WTC11 (cell line): ENCODE data around the gene SLC66A2. TPM values are rescaled to one million over a fixed set of nuclear protein-coding genes. Genes with fewer than 3 reads are reported as not detected.

Source experiments
- ATAC-seq: fragments of 200-7000 bp; cut with Tn5 transposase; 2 replicates; pipeline ENCODE4 v1.10.0; 2021; ENCODE audit warnings: mild to moderate bottlenecking, moderate library complexity
- CTCF ChIA-PET: fragments of 300-600 bp; sonication (Branson Sonifier 250); formaldehyde crosslinking; loops from one replicate; lab custom pipeline; 2021; ENCODE audit warnings: antibody characterized with exemption; lab: Charles Lee
- POLR2A ChIA-PET: fragments of 350-600 bp; sonication (Branson Sonifier 250); formaldehyde crosslinking; loops from one replicate; lab custom pipeline; 2021; ENCODE audit warnings: antibody characterized with exemption; lab: Charles Lee
- DNase-seq: peaks from one replicate; pipeline ENCODE4 v3.0.0; 2021; ENCODE audit warnings: low spot score
- H3K27ac Mint-ChIP-seq: 2 replicates; pipeline ENCODE4 v1.8.0; 2021; ENCODE audit warnings: mixed read lengths
- H3K27me3 Mint-ChIP-seq: 2 replicates; pipeline ENCODE4 v1.8.0; 2021; ENCODE audit warnings: low read depth, mild to moderate bottlenecking, moderate library complexity, mixed read lengths
- H3K36me3 Mint-ChIP-seq: 2 replicates; pipeline ENCODE4 v1.8.0; 2021; ENCODE audit warnings: mixed read lengths
- H3K4me1 Mint-ChIP-seq: 2 replicates; pipeline ENCODE4 v1.8.0; 2022; ENCODE audit warnings: mixed read lengths
- H3K4me3 Mint-ChIP-seq: 2 replicates; pipeline ENCODE4 v1.8.0; 2021; ENCODE audit warnings: mild to moderate bottlenecking, moderate library complexity, mixed read lengths
- H3K9me3 Mint-ChIP-seq: 2 replicates; pipeline ENCODE4 v1.8.0; 2021; ENCODE audit warnings: mixed read lengths
- AR ChIP-seq: fragments of 250-450 bp; sonication (Bioruptor Pico); IDR thresholded peaks from 2 replicates; pipeline ENCODE4 v1.9.0; 2021; ENCODE audit warnings: mild to moderate bottlenecking
- ATF3 ChIP-seq: sonication (generic); formaldehyde crosslinking; conservative IDR thresholded peaks from 2 replicates; pipeline ENCODE4 v1.8.1; 2022; ENCODE audit warnings: mild to moderate bottlenecking, missing genetic modification reagents
- CBFB ChIP-seq: sonication (generic); formaldehyde crosslinking; IDR thresholded peaks from 2 replicates; pipeline ENCODE4 v1.8.1; 2022; ENCODE audit warnings: mild to moderate bottlenecking, low read depth, missing genetic modification reagents
- CTCF ChIP-seq: fragments of 200-600 bp; IDR thresholded peaks from 2 replicates; pipeline ENCODE4 v1.8.0; 2022; ENCODE audit warnings: antibody characterized with exemption
- E2F5 ChIP-seq: sonication (generic); formaldehyde crosslinking; IDR thresholded peaks from 2 replicates; pipeline ENCODE4 v1.8.1; 2022; ENCODE audit warnings: mild to moderate bottlenecking, moderate library complexity, missing genetic modification reagents
- EMX1 ChIP-seq: fragments of 250-450 bp; sonication (Bioruptor Pico); IDR thresholded peaks from 2 replicates; pipeline ENCODE4 v1.8.0; 2021; ENCODE audit warnings: mild to moderate bottlenecking
- ERG ChIP-seq: fragments of 250-450 bp; sonication (Bioruptor Pico); IDR thresholded peaks from 2 replicates; pipeline ENCODE4 v1.8.0; 2021; ENCODE audit warnings: mild to moderate bottlenecking
- FOXJ3 ChIP-seq: sonication (generic); formaldehyde crosslinking; IDR thresholded peaks from 2 replicates; pipeline ENCODE4 v1.9.0; 2021; ENCODE audit warnings: missing genetic modification reagents, mild to moderate bottlenecking, borderline replicate concordance
- GABPB1 ChIP-seq: sonication (generic); formaldehyde crosslinking; IDR thresholded peaks from 2 replicates; pipeline ENCODE4 v1.8.1; 2023; ENCODE audit warnings: mild to moderate bottlenecking, missing genetic modification reagents
- GRHL2 ChIP-seq: fragments of 250-450 bp; sonication (Bioruptor Pico); IDR thresholded peaks from 2 replicates; pipeline ENCODE4 v1.8.0; 2022; ENCODE audit warnings: mild to moderate bottlenecking, moderate library complexity; ENCODE audit not compliant: insufficient replicate concordance, severe bottlenecking
- MLX ChIP-seq: sonication (generic); formaldehyde crosslinking; IDR thresholded peaks from 2 replicates; pipeline ENCODE4 v1.8.1; 2023; ENCODE audit warnings: mild to moderate bottlenecking, missing genetic modification reagents, moderate library complexity
- MXD4 ChIP-seq: fragments of 250-450 bp; sonication (Bioruptor Pico); IDR thresholded peaks from 2 replicates; pipeline ENCODE4 v1.8.0; 2021; ENCODE audit warnings: mild to moderate bottlenecking, moderate library complexity, borderline replicate concordance
- NFYB ChIP-seq: sonication (generic); formaldehyde crosslinking; conservative IDR thresholded peaks from 2 replicates; pipeline ENCODE4 v1.8.0; 2022; ENCODE audit warnings: low read depth, missing genetic modification reagents
- PREB ChIP-seq: sonication (generic); formaldehyde crosslinking; IDR thresholded peaks from 2 replicates; pipeline ENCODE4 v1.8.1; 2022; ENCODE audit warnings: mild to moderate bottlenecking, missing genetic modification reagents, moderate library complexity, borderline replicate concordance
- RORB ChIP-seq: fragments of 250-450 bp; sonication (Bioruptor Pico); IDR thresholded peaks from 2 replicates; pipeline ENCODE4 v1.9.0; 2021; ENCODE audit warnings: mild to moderate bottlenecking
- SMAD4 ChIP-seq: sonication (generic); formaldehyde crosslinking; IDR thresholded peaks from 2 replicates; pipeline ENCODE4 v1.8.0; 2022; ENCODE audit warnings: mild to moderate bottlenecking, missing genetic modification reagents
- STAT6 ChIP-seq: sonication (generic); formaldehyde crosslinking; conservative IDR thresholded peaks from 2 replicates; pipeline ENCODE4 v1.8.1; 2023; ENCODE audit warnings: mild to moderate bottlenecking, low read depth, missing genetic modification reagents, moderate library complexity
- TP53 ChIP-seq: sonication (generic); formaldehyde crosslinking; IDR thresholded peaks from 2 replicates; pipeline ENCODE4 v1.8.1; 2023; ENCODE audit warnings: mild to moderate bottlenecking, missing genetic modification reagents
- ZBTB21 ChIP-seq: sonication (generic); formaldehyde crosslinking; IDR thresholded peaks from 2 replicates; pipeline ENCODE4 v1.8.1; 2023; ENCODE audit warnings: mild to moderate bottlenecking, missing genetic modification reagents, borderline replicate concordance
- ZNF121 ChIP-seq: sonication (generic); formaldehyde crosslinking; IDR thresholded peaks from 2 replicates; pipeline ENCODE4 v1.8.0; 2023; ENCODE audit warnings: missing genetic modification reagents
- total RNA-seq: library from RNA; stranded (reverse); gene quantifications from 3 replicates; pipeline ENCODE4 v1.2.3, GENCODE V29; 2021

SLC66A2 gene
- total RNA-seq, 1 experiment from 2014 or later, result 20.9 TPM

GRCh38 chr18:79917169-79917852 is 34.1 kb downstream of the SLC66A2 start:
- ATAC-seq (no peak), DNase-seq (no peak)
- Mint-ChIP-seq H3K9me3 (no peaks in the 10 kb centered on the region), H3K4me3 (no peak overlapping the region), H3K27ac (no peak overlapping the region), H3K36me3 (0 out of 2 replicates have a peak, but pooled peaks cover 5% of the 10 kb centered on the region), H3K4me1 (peaks cover 13% of the 10 kb centered on the region), H3K27me3 (no peaks in the 10 kb centered on the region)
- POLR2A ChIA-PET, result no interaction called here
- TF ChIP-seq ZBTB21 (CRISPR knock-in tag), result no peak
- TF ChIP-seq TP53 (CRISPR knock-in tag), result no peak
- TF ChIP-seq MLX (CRISPR knock-in tag), result no peak
- TF ChIP-seq GRHL2 (CRISPR knock-in tag), result no peak
- no peak for TF ChIP-seq GABPB1
- TF ChIP-seq CTCF, result no peak
- TF ChIP-seq EMX1 (CRISPR knock-in tag), result no peak
- TF ChIP-seq RORB (CRISPR knock-in tag), result no peak
- TF ChIP-seq MXD4 (CRISPR knock-in tag), result no peak
- no peak for TF ChIP-seq FOXJ3 (CRISPR knock-in tag)
- TF ChIP-seq ATF3 (CRISPR knock-in tag), result no peak
- TF ChIP-seq PREB, result no peak
- TF ChIP-seq SMAD4 (CRISPR knock-in tag), result no peak
- CTCF ChIA-PET, result no interaction called here

GRCh38 chr18:79916546-79917168 is 34.8 kb downstream of the SLC66A2 start:
- no peak overlapping the region for H3K27ac Mint-ChIP-seq
- H3K4me1 Mint-ChIP-seq, result peaks cover 16% of the 10 kb centered on the region
- no peak overlapping the region for H3K4me3 Mint-ChIP-seq
- POLR2A ChIA-PET, result no interaction called here
- ATAC-seq (no peak), DNase-seq (no peak)
- no peak for TF ChIP-seq NFYB (CRISPR knock-in tag)
- no peak for TF ChIP-seq ZNF121 (CRISPR knock-in tag)
- no peak for TF ChIP-seq EMX1 (CRISPR knock-in tag)
- no peak for TF ChIP-seq AR
- no peak for TF ChIP-seq CBFB
- no peak for TF ChIP-seq STAT6 (CRISPR knock-in tag)
- no peak for TF ChIP-seq E2F5 (CRISPR knock-in tag)
- no peak for TF ChIP-seq ERG (CRISPR knock-in tag)
- no peak for TF ChIP-seq MXD4 (CRISPR knock-in tag)
- no peak for TF ChIP-seq ZBTB21 (CRISPR knock-in tag)
- CTCF ChIA-PET, result no interaction called here
- H3K9me3 Mint-ChIP-seq, result no peaks in the 10 kb centered on the region
- H3K36me3 Mint-ChIP-seq, result peaks cover 5% of the 10 kb centered on the region; the same call in 1 of the 2 replicates
- no peaks in the 10 kb centered on the region for H3K27me3 Mint-ChIP-seq
